ENCODE results near the gene RAB5B.

Gene RAB5B

GRCh38 chr12:55957106-55957859, 16.6 kb upstream of the RAB5B start:
- Histone ChIP-seq H3K27me3 (ENCODE audit: insufficient read depth, low read length, poor library complexity) (no peaks in the 10 kb centered on the region), H2AFZ (ENCODE audit: low read depth, low read length) (no peak overlapping the region), H3K4me2 (ENCODE audit: insufficient read depth, low read length) (no peak overlapping the region), H3K36me3 (ENCODE audit: insufficient read depth, low read length) (peaks cover 27% of the 10 kb centered on the region), H3K27ac (ENCODE audit: low read length) (no peak overlapping the region), H3K79me2 (ENCODE audit: insufficient read depth, low read length) (no peaks in the 10 kb centered on the region), H3K9ac (ENCODE audit: low read depth, low read length) (no peak overlapping the region), H3K4me1 (ENCODE audit: insufficient read depth, low read length) (no peaks in the 10 kb centered on the region), H3K4me3 (ENCODE audit: low read depth in 1 of 2, low read length in 2 of 2) (no peak overlapping the region), H4K20me1 (ENCODE audit: insufficient read depth, low read length) (no peaks in the 10 kb centered on the region), H3K9me3 (ENCODE audit: insufficient read depth, low read length, severe bottlenecking) (no peaks in the 10 kb centered on the region)
- TF ChIP-seq EZH2 (IDR thresholded peaks at IDR 0.05; ENCODE audit: borderline replicate concordance, low read depth, low read length, severe bottlenecking) (no peak), CTCF (IDR thresholded peaks at IDR 0.05; ENCODE audit: borderline replicate concordance, extremely low read depth, low read length, poor library complexity, severe bottlenecking) (no peak)
- no peak for DNase-seq
- no peak for ATAC-seq (ENCODE audit: insufficient read depth, low read depth)

- Histone ChIP-seq H3K79me2 (ENCODE audit: insufficient read depth, low read length) (peaks cover 22% of the 10 kb centered on the region), H3K4me2 (ENCODE audit: insufficient read depth, low read length) (no peak overlapping the region), H3K9ac (ENCODE audit: low read depth, low read length) (no peak overlapping the region), H3K9me3 (ENCODE audit: insufficient read depth, low read length, severe bottlenecking) (no peaks in the 10 kb centered on the region), H2AFZ (ENCODE audit: low read depth, low read length) (no peak overlapping the region), H3K4me3 (ENCODE audit: low read depth in 1 of 2, low read length in 2 of 2) (no peak overlapping the region), H3K36me3 (ENCODE audit: insufficient read depth, low read length) (peaks cover 12% of the 10 kb centered on the region), H4K20me1 (ENCODE audit: insufficient read depth, low read length) (no peaks in the 10 kb centered on the region), H3K27ac (ENCODE audit: low read length) (no peak overlapping the region), H3K27me3 (ENCODE audit: insufficient read depth, low read length, poor library complexity) (no peaks in the 10 kb centered on the region), H3K4me1 (ENCODE audit: insufficient read depth, low read length) (peaks cover 27% of the 10 kb centered on the region)
- TF ChIP-seq EZH2 (IDR thresholded peaks at IDR 0.05; ENCODE audit: borderline replicate concordance, low read depth, low read length, severe bottlenecking) (no peak), CTCF (IDR thresholded peaks at IDR 0.05; ENCODE audit: borderline replicate concordance, extremely low read depth, low read length, poor library complexity, severe bottlenecking) (no peak)
- ATAC-seq (ENCODE audit: insufficient read depth, low read depth) (no peak), DNase-seq (no peak)
Measured at GRCh38 chr12:55963760-55964159, 10.1 kb upstream of the RAB5B start.

GRCh38 chr12:55965240-55965639, 8.6 kb upstream of the RAB5B start:
- H3K4me3 ChIP-seq (ENCODE audit: low read depth in 1 of 2, low read length in 2 of 2), result no peak overlapping the region
- H3K4me1 ChIP-seq (ENCODE audit: insufficient read depth, low read length), result peaks cover 39% of the 10 kb centered on the region
- no peak overlapping the region for H2AFZ ChIP-seq (ENCODE audit: low read depth, low read length)
- no peak overlapping the region for H3K9ac ChIP-seq (ENCODE audit: low read depth, low read length)
- no peak overlapping the region for H3K27ac ChIP-seq (ENCODE audit: low read length)
- H3K27me3 ChIP-seq (ENCODE audit: insufficient read depth, low read length, poor library complexity), result no peaks in the 10 kb centered on the region
- peaks cover 24% of the 10 kb centered on the region for H3K36me3 ChIP-seq (ENCODE audit: insufficient read depth, low read length)
- TF ChIP-seq EZH2 (IDR thresholded peaks at IDR 0.05; ENCODE audit: borderline replicate concordance, low read depth, low read length, severe bottlenecking), result no peak
- TF ChIP-seq CTCF (IDR thresholded peaks at IDR 0.05; ENCODE audit: borderline replicate concordance, extremely low read depth, low read length, poor library complexity, severe bottlenecking), result no peak
- H4K20me1 ChIP-seq (ENCODE audit: insufficient read depth, low read length), result no peaks in the 10 kb centered on the region
- ATAC-seq (ENCODE audit: insufficient read depth, low read depth) (no peak), DNase-seq (no peak)
- H3K9me3 ChIP-seq (ENCODE audit: insufficient read depth, low read length, severe bottlenecking), result no peaks in the 10 kb centered on the region
- peaks cover 31% of the 10 kb centered on the region for H3K79me2 ChIP-seq (ENCODE audit: insufficient read depth, low read length)
- H3K4me2 ChIP-seq (ENCODE audit: insufficient read depth, low read length), result no peak overlapping the region

All from DND-41 (cell line).